PC-3 (cell line): ENCODE data around the gene ZNF385C.

Source experiments
- CTCF ChIP-seq: fragments of 300-600 bp; sonication (generic); conservative IDR thresholded peaks from 2 replicates; pipeline ENCODE4 v1.5.1; 2017; ENCODE audit warnings: antibody characterized with exemption, low read depth, mild to moderate bottlenecking, low read length
- EZH2 ChIP-seq: fragments of 300-600 bp; sonication (generic); IDR thresholded peaks from one replicate; pipeline ENCODE4 v1.6.1; 2017; ENCODE audit warnings: antibody characterized with exemption, mild to moderate bottlenecking, low read length; ENCODE audit not compliant: unreplicated experiment
- EZH2phosphoT487 ChIP-seq: fragments of 300-600 bp; sonication (generic); IDR thresholded peaks from 2 replicates; pipeline ENCODE4 v1.6.1; 2018; ENCODE audit warnings: mild to moderate bottlenecking, antibody characterized with exemption, low read length, borderline replicate concordance

GRCh38 chr17:42087042-42087701 is 11.1 kb downstream of the ZNF385C start:
- TF ChIP-seq EZH2 (no peak), CTCF (no peak), EZH2phosphoT487 (no peak)
